Endothelial cell of umbilical vein (primary cell): ENCODE measurements around the gene GUF1. TPM values are rescaled to one million over a fixed set of nuclear protein-coding genes. Genes with fewer than 3 reads are reported as not detected.

ENCODE experiments used
- BruUV-seq: library from RNA; stranded (reverse); fragments of 400-500 nt; replicated peaks from 2 replicates; lab custom pipeline; 2021; lab: Mats Ljungman, UMichigan
- CTCF ChIA-PET: fragments of 300-600, 350-600 bp; sonication (Branson Sonifier 250); formaldehyde crosslinking; loops from one replicate; lab custom pipeline; 2021; ENCODE audit warnings: antibody characterized with exemption, inconsistent platforms; lab: Charles Lee
- POLR2A ChIA-PET: fragments of 300-600, 350-600 bp; sonication (Branson Sonifier 250); formaldehyde crosslinking; loops from one replicate; lab custom pipeline; 2021; ENCODE audit warnings: antibody characterized with exemption, inconsistent platforms; lab: Charles Lee
- DNase-seq: peaks from one replicate; pipeline ENCODE4 v3.0.0-alpha.2; 2011; ENCODE audit warnings: low read depth, low spot score
- FAIRE-seq: peaks from 2 replicates; lab custom pipeline; 2011; peaks lifted over from hg19 to GRCh38; lab: Jason Lieb, UNC
- H2AFZ ChIP-seq: 2 replicates; pipeline ENCODE4 v1.6.0; 2012; ENCODE audit warnings: low read depth, low read length, control low read depth, inconsistent platforms
- H3K27ac ChIP-seq: 2 replicates; pipeline ENCODE4 v1.5.1; 2011; ENCODE audit warnings: low read depth, mild to moderate bottlenecking, control low read depth, low read length, moderate library complexity; ENCODE audit not compliant: insufficient read depth
- H3K27me3 ChIP-seq, 2 experiments: 2 replicates each; pipeline versions ENCODE4 v1.6.0 to v1.6.1; 2011; ENCODE audit warnings: low read length in 2 of 2, mixed read lengths in 1 of 2; ENCODE audit not compliant: control insufficient read depth in 2 of 2, insufficient read depth in 2 of 2
- H3K36me3 ChIP-seq, 2 experiments: 2 replicates in 1 of 2; 3 replicates in 1 of 2; pipeline ENCODE4 v1.5.1; 2011; ENCODE audit warnings: low read length in 2 of 2, mild to moderate bottlenecking in 1 of 2, moderate library complexity in 1 of 2; ENCODE audit not compliant: control insufficient read depth in 2 of 2, insufficient read depth in 2 of 2; ENCODE audit errors: extremely low read depth in 1 of 2
- H3K4me1 ChIP-seq: 3 replicates; pipeline ENCODE4 v1.5.1; 2011; ENCODE audit warnings: mild to moderate bottlenecking, low read length; ENCODE audit not compliant: control insufficient read depth, insufficient read depth; ENCODE audit errors: extremely low read depth
- H3K4me2 ChIP-seq: 2 replicates; pipeline ENCODE4 v1.6.1; 2011; ENCODE audit warnings: low read length, control low read depth, mixed read lengths; ENCODE audit not compliant: insufficient read depth
- H3K4me3 ChIP-seq, 3 experiments: fragments of 200-600 bp in 1 of 3; sonication (generic), shearing (Covaris generic) in 1 of 3; replicated peaks in 1 of 3; 2 replicates each; pipeline ENCODE4 v1.5.1; 2011 to 2016; ENCODE audit warnings: control low read depth in 3 of 3, low read length in 3 of 3, mild to moderate bottlenecking in 2 of 3, inconsistent platforms in 1 of 3, low read depth in 1 of 3, moderate library complexity in 1 of 3; ENCODE audit not compliant: insufficient read depth in 1 of 3
- H3K79me2 ChIP-seq: 2 replicates; pipeline ENCODE4 v1.6.0; 2012; ENCODE audit warnings: low read length, inconsistent platforms; ENCODE audit not compliant: control insufficient read depth, insufficient read depth
- H3K9ac ChIP-seq: replicated peaks from 2 replicates; pipeline ENCODE3; 2011; ENCODE audit warnings: low read length, control low read depth; ENCODE audit not compliant: insufficient read depth; ENCODE audit errors: extremely low read depth
- H3K9me1 ChIP-seq: replicated peaks from 3 replicates; pipeline ENCODE4 v1.6.0; 2011; ENCODE audit warnings: mild to moderate bottlenecking, low read length; ENCODE audit not compliant: control insufficient read depth, insufficient read depth; ENCODE audit errors: extremely low read depth
- H3K9me3 ChIP-seq: replicated peaks from 2 replicates; pipeline ENCODE4 v1.5.1; 2012; ENCODE audit warnings: low read length, inconsistent platforms; ENCODE audit not compliant: control insufficient read depth, insufficient read depth
- H4K20me1 ChIP-seq: replicated peaks from 2 replicates; pipeline ENCODE3; 2011; ENCODE audit warnings: mild to moderate bottlenecking, low read length; ENCODE audit not compliant: control insufficient read depth, insufficient read depth; ENCODE audit errors: extremely low read depth
- CTCF ChIP-seq, 2 donors: IDR thresholded peaks; 1 replicate in 1 of 2; 2 replicates in 1 of 2; pipeline ENCODE4 v1.5.1; 2011; ENCODE audit warnings: low read length in 2 of 2, mild to moderate bottlenecking in 2 of 2, moderate library complexity in 2 of 2, control low read depth in 1 of 2, inconsistent platforms in 1 of 2, low read depth in 1 of 2; ENCODE audit not compliant: insufficient read depth in 1 of 2; ENCODE audit errors: extremely low read depth in 1 of 2
- EZH2 ChIP-seq: IDR thresholded peaks from 2 replicates; pipeline ENCODE4 v1.6.1; 2012; ENCODE audit warnings: borderline replicate concordance, low read depth, mild to moderate bottlenecking, moderate library complexity, low read length, inconsistent platforms; ENCODE audit not compliant: severe bottlenecking
- FOS ChIP-seq: IDR thresholded peaks from 2 replicates; pipeline ENCODE4 v1.6.1; 2011; ENCODE audit warnings: mild to moderate bottlenecking, low read length, moderate library complexity, borderline replicate concordance; ENCODE audit not compliant: insufficient read depth
- GATA2 ChIP-seq: IDR thresholded peaks from 2 replicates; pipeline ENCODE4 v1.7.0; 2011; ENCODE audit warnings: low read depth, mild to moderate bottlenecking, moderate library complexity, mixed read lengths, low read length; ENCODE audit not compliant: insufficient read length, insufficient read depth
- JUN ChIP-seq: IDR thresholded peaks from 2 replicates; pipeline ENCODE4 v1.6.1; 2011; ENCODE audit warnings: borderline replicate concordance, low read depth; ENCODE audit not compliant: insufficient read length, insufficient read depth
- MAX ChIP-seq: IDR thresholded peaks from 2 replicates; pipeline ENCODE4 v1.6.1; 2011; ENCODE audit not compliant: insufficient read depth, insufficient read length
- MYC ChIP-seq: IDR thresholded peaks from one replicate; pipeline ENCODE4 v1.6.1; 2011; ENCODE audit warnings: mild to moderate bottlenecking, low read depth, low read length
- POLR2A ChIP-seq: IDR thresholded peaks from 2 replicates; pipeline ENCODE4 v1.6.1; 2012; ENCODE audit warnings: low read depth, mild to moderate bottlenecking, control low read depth, low read length
- POLR2AphosphoS5 ChIP-seq: IDR thresholded peaks from 2 replicates; pipeline ENCODE4 v1.6.1; 2012; ENCODE audit warnings: low read depth, mild to moderate bottlenecking, control low read depth, low read length, moderate library complexity; ENCODE audit not compliant: insufficient read depth
- dilution Hi-C: fragments of 300-500 bp; cut with MboI; formaldehyde crosslinking; loops from one replicate; pipeline ENCODE4 v1.15.0; 2019; ENCODE audit warnings: low sequenced_read_pairs; ENCODE audit not compliant: extremely low pct_ligation_motif_present
- intact Hi-C: fragments of 100-400 bp; cut with micrococcal nuclease; formaldehyde crosslinking; loops from one replicate; pipeline ENCODE4 v1.10.0; 2022
- polyA plus RNA-seq, 4 experiments: library from polyadenylated mRNA; depleted of rRNA in 3 of 4; stranded (reverse) in 3 of 4; unstranded in 1 of 4; fragments of >200 nt; gene quantifications; 2 replicates each; pipeline versions ENCODE4 v1.2.1 to v1.2.3, GENCODE V29; 2011 to 2012; ENCODE audit warnings: missing spikeins in 1 of 4
- total RNA-seq: library from RNA; stranded (reverse); gene quantifications from 2 replicates; pipeline ENCODE4 v1.2.3, GENCODE V29; 2021

Gene GUF1
- total and polyA plus RNA-seq, 2 donors (not counting 3 experiments of a cell fraction or from before 2014, with no cell fraction given): 5.4 to 19.9 TPM

GRCh38 chr4:44684648-44685047 lies 6.4 kb downstream of the GUF1 start:
- Histone ChIP-seq H3K9me1 (no peaks in the 10 kb centered on the region), H3K79me2 (peaks cover 15% of the 10 kb centered on the region), H3K4me3 (no peak overlapping the region), H3K27me3 (no peaks in the 10 kb centered on the region), H3K9ac (no peak overlapping the region), H3K27ac (no peak overlapping the region), H4K20me1 (no peaks in the 10 kb centered on the region), H3K36me3 (peaks cover 0 to 12% of the 10 kb centered on the region in 2 experiments), H2AFZ (no peak overlapping the region), H3K4me1 (peaks cover 7% of the 10 kb centered on the region), H3K4me2 (no peak overlapping the region), H3K9me3 (no peaks in the 10 kb centered on the region)
- ChIA-PET CTCF (interaction anchor here (3.6 kb wide), 1 partner anchor 10 kb away, joined by 13 read pairs; no protein-coding TSS in a partner anchor), POLR2A (no interaction called here)
- DNase-seq (no peak), FAIRE-seq (no peak)
- TF ChIP-seq MAX (no peak), POLR2AphosphoS5 (no peak), JUN (no peak), POLR2A (no peak), EZH2 (no peak), MYC (no peak), CTCF (IDR thresholded peaks at IDR 0.05; ENCODE audit: extremely low read depth in 1 of 2, insufficient read depth in 1 of 2, low read depth in 1 of 2, low read length in 2 of 2) (no peak), GATA2 (no peak), FOS (no peak)
- dilution Hi-C loops: no loop called here
- no TSS peak for BruUV-seq
- intact Hi-C loops: no loop called here
